ENCODE results near the gene LKAAEAR1. TPM values are rescaled to one million over a fixed set of nuclear protein-coding genes. Genes with fewer than 3 reads are reported as not detected.
A peak's percentile ranks its signal among the peaks of the same experiment; 100 is the strongest.

The LKAAEAR1 gene
- total and polyA plus RNA-seq, 2 of the 13 experiments (the other 11 are each of a cell fraction or from before 2014, with no cell fraction given), result not detected

GRCh38 chr20:64058536-64058935, 25.7 kb downstream of the LKAAEAR1 start (continued):
- TF ChIP-seq SRY (CRISPR knock-in tag; IDR thresholded peaks at IDR 0.05) (0 out of 2 replicates have a peak, but pooled peaks have one; percentile 48), NR0B2 (CRISPR knock-in tag; IDR thresholded peaks at IDR 0.05) (peak; percentile 27; the same call in 1 of the 2 replicates)

GRCh38 chr20:64057628-64058498, 26.3 kb downstream of the LKAAEAR1 start:
- H3K4me3 ChIP-seq (replicated peaks in 1 of 3; ENCODE audit: insufficient read depth in 1 of 3, low read depth in 2 of 3, low read length in 3 of 3), result peak overlapping the region; percentile 1 to 69 (median 42); a peak in 5 of 6 replicates
- peaks cover 76% of the 10 kb centered on the region for H3K4me1 ChIP-seq (ENCODE audit: insufficient read depth, low read length)
- in situ Hi-C loops (cut with HindIII; ENCODE audit: extremely low pct_ligation_motif_present, low pct_unique_long_range_greater_than_20kb) (loop anchor here (5.0 kb wide), 1 partner anchor 81 kb away; the partner anchor contains the start of gene SAMD10), intact Hi-C loops (cut with micrococcal nuclease; ENCODE audit: unreplicated experiment) (loop anchor here (1.0 to 2.0 kb wide), 2 partner anchors 21 to 78 kb away; partner anchors contain the start of gene C20orf204)
- 30% methylated on average over 30 of the region's 33 CpGs for WGBS (ENCODE audit: low lambda C conversion rate)
- BruUV-seq (replicated peaks), result no TSS peak
- no peak overlapping the region for H2AFZ ChIP-seq (ENCODE audit: low read length)
- peak overlapping the region; percentile 72 for H3K9ac ChIP-seq (ENCODE audit: insufficient read depth, low read depth, low read length)
- DNase-seq (ENCODE audit: low spot score), result peak; percentile 83
- peak overlapping the region; percentile 87 for H3K4me2 ChIP-seq (ENCODE audit: low read depth, low read length)
- no peaks in the 10 kb centered on the region for H3K36me3 ChIP-seq (replicated peaks in 1 of 2; ENCODE audit: control insufficient read depth in 1 of 2, insufficient read depth in 2 of 2, low read length in 2 of 2)
- H3K27me3 ChIP-seq (ENCODE audit: control insufficient read depth in 1 of 2, insufficient read depth in 2 of 2, low read length in 2 of 2), result no peaks in the 10 kb centered on the region
- peak; percentile 44 for ATAC-seq
- no peaks in the 10 kb centered on the region for H3K79me2 ChIP-seq (ENCODE audit: insufficient read depth, low read length)
- no peaks in the 10 kb centered on the region for H3K9me3 ChIP-seq (ENCODE audit: low read length)
- H4K20me1 ChIP-seq (ENCODE audit: insufficient read depth, low read length), result no peaks in the 10 kb centered on the region
- peak; percentile 75 for FAIRE-seq
- H3K27ac ChIP-seq (ENCODE audit: extremely low read length, insufficient read depth, low read length), result peak overlapping the region; percentile 77
- ChIA-PET POLR2A (interaction anchor here (0.8 to 9.4 kb wide), 7 partner anchors 8 to 161 kb away, joined by 4 to 252 read pairs (median 6); partner anchors contain the start of genes C20orf204, PRPF6, SAMD10 and UCKL1), CTCF (ENCODE audit: low intra/inter-chr PET ratio, low total read pairs) (interaction anchor here (0.8 to 3.7 kb wide), 3 partner anchors 78 to 238 kb away, joined by 3 to 33 read pairs (median 3); partner anchors contain the start of genes PRPF6, SAMD10 and UCKL1)
- peak; percentile 36 for TF ChIP-seq ZEB1 (IDR thresholded peaks at IDR 0.05; ENCODE audit: insufficient replicate concordance, low read depth)
- peak; percentile 54 for TF ChIP-seq ATF2 (CRISPR knock-in tag; IDR thresholded peaks at IDR 0.05)
- TF ChIP-seq PHF8 (CRISPR knock-in tag; IDR thresholded peaks at IDR 0.05), result peak; percentile 26; the same call in 1 of the 2 replicates
- TF ChIP-seq POGK (CRISPR knock-in tag; conservative IDR thresholded peaks at IDR 0.05), result 0 out of 2 replicates have a peak, but pooled peaks have one; percentile 41
- peak; percentile 39; the same call in 1 of the 2 replicates for TF ChIP-seq MTA1 (CRISPR knock-in tag; IDR thresholded peaks at IDR 0.05; ENCODE audit: borderline replicate concordance)
- peak; percentile 15; the same call in 1 of the 2 replicates for TF ChIP-seq ZNF12 (CRISPR knock-in tag; IDR thresholded peaks at IDR 0.05)
- 0 out of 2 replicates have a peak, but pooled peaks have one; percentile 77 for TF ChIP-seq ZXDC (CRISPR knock-in tag; IDR thresholded peaks at IDR 0.05)
- TF ChIP-seq ZNF883 (CRISPR knock-in tag; IDR thresholded peaks at IDR 0.05; ENCODE audit: not compliant biosample characterization), result no peak
- no peak for TF ChIP-seq SKI (IDR thresholded peaks at IDR 0.05; ENCODE audit: partially characterized antibody)
- TF ChIP-seq NFKBIZ (CRISPR knock-in tag; IDR thresholded peaks at IDR 0.05), result no peak
- TF ChIP-seq MXD4 (CRISPR knock-in tag; IDR thresholded peaks at IDR 0.05), result 0 out of 2 replicates have a peak, but pooled peaks have one; percentile 6

Data from HepG2 (cell line).